Gastroesophageal sphincter (tissue), 3 donors: ENCODE measurements around the gene RAD51B.

Source experiments
- CTCF ChIP-seq, 4 experiments: fragments of 200-600 bp in 2 of 4; fragments of 450-650 bp in 2 of 4; sonication (generic) in 1 of 4; IDR thresholded peaks; one replicate each; pipeline ENCODE4 v1.5.1; 2017 to 2019; ENCODE audit warnings: antibody characterized with exemption in 4 of 4, mild to moderate bottlenecking in 2 of 4, moderate library complexity in 2 of 4
- POLR2A ChIP-seq, 2 donors: fragments of 450-650 bp; IDR thresholded peaks; one replicate each; pipeline ENCODE4 v1.6.1; 2017; ENCODE audit warnings: antibody characterized with exemption in 2 of 2, mild to moderate bottlenecking in 2 of 2, moderate library complexity in 1 of 2

GRCh38 chr14:68519671-68520187 is 700.1 kb downstream of the RAD51B start:
- TF ChIP-seq CTCF (IDR thresholded peaks at IDR 0.05) (no peak), POLR2A (IDR thresholded peaks at IDR 0.05) (no peak)
